Right lobe of liver (tissue), 4 donors: Measurements from ENCODE around the gene BMP8B.

Source experiments
- CTCF ChIP-seq, 4 donors: fragments of 200-600 bp in 3 of 4; fragments of 450-650 bp in 1 of 4; IDR thresholded peaks; one replicate each; pipeline versions ENCODE4 v1.5.1 to v1.8.0; 2016 to 2022; ENCODE audit warnings: antibody characterized with exemption in 4 of 4, mild to moderate bottlenecking in 2 of 4
- POLR2A ChIP-seq: fragments of 450-650 bp; IDR thresholded peaks from one replicate; pipeline ENCODE4 v1.6.1; 2017; ENCODE audit warnings: antibody characterized with exemption, mild to moderate bottlenecking
- donor health status: DM: no; HTN: no; CAD: no.
- donor health status: DM: no; HTN: no; CAD: no.
- donor health status: DM: no; HTN: yes; CAD: no.

DNA sequence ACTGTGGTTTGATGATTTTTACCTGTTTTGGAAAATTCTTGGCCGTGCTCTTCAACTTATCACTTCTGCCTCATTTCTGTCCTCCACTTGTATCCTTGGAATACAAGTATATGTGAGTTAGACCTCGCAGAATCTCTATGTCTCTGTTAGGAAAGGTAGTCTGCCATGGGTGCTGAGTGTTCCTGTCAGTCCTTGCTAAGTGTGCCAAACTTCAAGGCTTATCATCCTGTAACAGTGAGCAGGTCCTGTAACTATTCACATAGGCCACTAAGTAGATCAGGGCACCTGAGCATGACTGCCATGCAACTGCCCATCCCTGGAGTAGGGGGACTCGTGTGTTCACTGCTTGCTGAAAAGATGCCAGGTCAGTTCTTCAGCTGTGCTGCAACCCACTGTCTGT, 24.2 kb upstream of the BMP8B start:
- TF ChIP-seq POLR2A = no peak
- TF ChIP-seq CTCF (IDR thresholded peaks at IDR 0.05) = no peak
